ENCODE measurements around the gene BHMT2.

DNA sequence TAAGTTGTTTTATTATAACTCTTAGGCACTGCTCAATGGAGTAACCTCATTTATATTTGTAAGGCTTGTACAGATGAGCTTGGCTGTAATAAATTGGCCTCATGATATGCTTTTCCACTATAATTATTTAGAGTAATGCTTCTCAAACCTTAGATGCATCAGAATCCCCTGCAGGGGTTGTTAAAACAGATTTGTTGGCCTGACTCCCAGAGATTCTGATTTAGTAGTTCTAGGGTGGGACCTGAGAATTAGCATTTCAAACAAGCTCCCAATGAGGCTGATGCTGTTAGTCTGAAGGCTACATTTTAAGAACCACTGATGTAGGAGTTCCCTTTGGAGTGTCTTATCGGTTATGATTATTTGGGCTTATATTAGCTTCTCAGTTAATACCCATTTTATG, 46.2 kb upstream of the BHMT2 start:
- TF ChIP-seq, protein P1, sequence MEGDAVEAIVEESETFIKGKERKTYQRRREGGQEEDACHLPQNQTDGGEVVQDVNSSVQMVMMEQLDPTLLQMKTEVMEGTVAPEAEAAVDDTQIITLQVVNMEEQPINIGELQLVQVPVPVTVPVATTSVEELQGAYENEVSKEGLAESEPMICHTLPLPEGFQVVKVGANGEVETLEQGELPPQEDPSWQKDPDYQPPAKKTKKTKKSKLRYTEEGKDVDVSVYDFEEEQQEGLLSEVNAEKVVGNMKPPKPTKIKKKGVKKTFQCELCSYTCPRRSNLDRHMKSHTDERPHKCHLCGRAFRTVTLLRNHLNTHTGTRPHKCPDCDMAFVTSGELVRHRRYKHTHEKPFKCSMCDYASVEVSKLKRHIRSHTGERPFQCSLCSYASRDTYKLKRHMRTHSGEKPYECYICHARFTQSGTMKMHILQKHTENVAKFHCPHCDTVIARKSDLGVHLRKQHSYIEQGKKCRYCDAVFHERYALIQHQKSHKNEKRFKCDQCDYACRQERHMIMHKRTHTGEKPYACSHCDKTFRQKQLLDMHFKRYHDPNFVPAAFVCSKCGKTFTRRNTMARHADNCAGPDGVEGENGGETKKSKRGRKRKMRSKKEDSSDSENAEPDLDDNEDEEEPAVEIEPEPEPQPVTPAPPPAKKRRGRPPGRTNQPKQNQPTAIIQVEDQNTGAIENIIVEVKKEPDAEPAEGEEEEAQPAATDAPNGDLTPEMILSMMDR (IDR thresholded peaks at IDR 0.05): no peak
- TF ChIP-seq POLR2A (IDR thresholded peaks at IDR 0.05): no peak

All from uterus (tissue), 2 donors.